ENCODE results near the gene SPON1. TPM values are rescaled to one million over a fixed set of nuclear protein-coding genes. Genes with fewer than 3 reads are reported as not detected.

Gene SPON1
- total RNA-seq, 1 experiment from 2014 or later = 46.9 TPM

- DNase-seq = no peak
- Histone ChIP-seq H3K9me3 (no peaks in the 10 kb centered on the region), H3K36me3 (ENCODE audit: control insufficient read depth, insufficient read depth, low read length) (no peaks in the 10 kb centered on the region), H3K27me3 (replicated peaks; ENCODE audit: control insufficient read depth, insufficient read depth, low read length) (no peaks in the 10 kb centered on the region), H3K4me3 (ENCODE audit: low read depth, low read length) (no peak overlapping the region), H3K4me1 (no peaks in the 10 kb centered on the region)
- Mint-ChIP-seq H3K36me3 (ENCODE audit: insufficient read depth, unreplicated experiment) (no peaks in the 10 kb centered on the region), H3K27me3 (ENCODE audit: insufficient read depth, unreplicated experiment) (no peaks in the 10 kb centered on the region), H3K9me3 (ENCODE audit: unreplicated experiment) (no peaks in the 10 kb centered on the region), H3K4me1 (ENCODE audit: low read depth, unreplicated experiment) (no peaks in the 10 kb centered on the region), H3K4me3 (ENCODE audit: unreplicated experiment) (no peak overlapping the region), H3K27ac (ENCODE audit: unreplicated experiment) (no peak overlapping the region)
- POLR2A ChIA-PET = no interaction called here
- CTCF ChIA-PET = no interaction called here
- BruUV-seq (replicated peaks) = no TSS peak
- TF ChIP-seq, protein P1, sequence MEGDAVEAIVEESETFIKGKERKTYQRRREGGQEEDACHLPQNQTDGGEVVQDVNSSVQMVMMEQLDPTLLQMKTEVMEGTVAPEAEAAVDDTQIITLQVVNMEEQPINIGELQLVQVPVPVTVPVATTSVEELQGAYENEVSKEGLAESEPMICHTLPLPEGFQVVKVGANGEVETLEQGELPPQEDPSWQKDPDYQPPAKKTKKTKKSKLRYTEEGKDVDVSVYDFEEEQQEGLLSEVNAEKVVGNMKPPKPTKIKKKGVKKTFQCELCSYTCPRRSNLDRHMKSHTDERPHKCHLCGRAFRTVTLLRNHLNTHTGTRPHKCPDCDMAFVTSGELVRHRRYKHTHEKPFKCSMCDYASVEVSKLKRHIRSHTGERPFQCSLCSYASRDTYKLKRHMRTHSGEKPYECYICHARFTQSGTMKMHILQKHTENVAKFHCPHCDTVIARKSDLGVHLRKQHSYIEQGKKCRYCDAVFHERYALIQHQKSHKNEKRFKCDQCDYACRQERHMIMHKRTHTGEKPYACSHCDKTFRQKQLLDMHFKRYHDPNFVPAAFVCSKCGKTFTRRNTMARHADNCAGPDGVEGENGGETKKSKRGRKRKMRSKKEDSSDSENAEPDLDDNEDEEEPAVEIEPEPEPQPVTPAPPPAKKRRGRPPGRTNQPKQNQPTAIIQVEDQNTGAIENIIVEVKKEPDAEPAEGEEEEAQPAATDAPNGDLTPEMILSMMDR (IDR thresholded peaks at IDR 0.05; ENCODE audit: insufficient read depth in 1 of 2, low read depth in 1 of 2, low read length in 1 of 2, severe bottlenecking in 1 of 2, unreplicated experiment in 1 of 2) = no peak
- intact Hi-C loops (cut with micrococcal nuclease; ENCODE audit: unreplicated experiment) = no loop called here
Observed at GRCh38 chr11:14094481-14095037, 132.0 kb downstream of the SPON1 start.

- DNase-seq = no peak
- Histone ChIP-seq H3K9me3 (no peaks in the 10 kb centered on the region), H3K4me1 (no peaks in the 10 kb centered on the region), H3K4me3 (ENCODE audit: low read depth, low read length) (no peak overlapping the region), H3K27me3 (replicated peaks; ENCODE audit: control insufficient read depth, insufficient read depth, low read length) (no peaks in the 10 kb centered on the region), H3K36me3 (ENCODE audit: control insufficient read depth, insufficient read depth, low read length) (no peaks in the 10 kb centered on the region)
- TF ChIP-seq, protein P1 (IDR thresholded peaks at IDR 0.05; ENCODE audit: insufficient read depth in 1 of 2, low read depth in 1 of 2, low read length in 1 of 2, severe bottlenecking in 1 of 2, unreplicated experiment in 1 of 2) = no peak
- CTCF ChIA-PET = no interaction called here
- BruUV-seq (replicated peaks) = no TSS peak
- POLR2A ChIA-PET = no interaction called here
- intact Hi-C loops (cut with micrococcal nuclease; ENCODE audit: unreplicated experiment) = no loop called here
- Mint-ChIP-seq H3K27ac (ENCODE audit: unreplicated experiment) (no peak overlapping the region), H3K9me3 (ENCODE audit: unreplicated experiment) (no peaks in the 10 kb centered on the region), H3K4me1 (ENCODE audit: low read depth, unreplicated experiment) (no peaks in the 10 kb centered on the region), H3K36me3 (ENCODE audit: insufficient read depth, unreplicated experiment) (no peaks in the 10 kb centered on the region), H3K4me3 (ENCODE audit: unreplicated experiment) (no peak overlapping the region), H3K27me3 (ENCODE audit: insufficient read depth, unreplicated experiment) (no peaks in the 10 kb centered on the region)
Observed at GRCh38 chr11:14095882-14096281, 133.4 kb downstream of the SPON1 start.

- no TSS peak for BruUV-seq (replicated peaks)
- Histone ChIP-seq H3K27me3 (replicated peaks; ENCODE audit: control insufficient read depth, insufficient read depth, low read length) (no peaks in the 10 kb centered on the region), H3K4me1 (no peaks in the 10 kb centered on the region), H3K4me3 (ENCODE audit: low read depth, low read length) (no peak overlapping the region), H3K36me3 (ENCODE audit: control insufficient read depth, insufficient read depth, low read length) (no peaks in the 10 kb centered on the region), H3K9me3 (no peaks in the 10 kb centered on the region)
- no peaks in the 10 kb centered on the region for H3K27me3 Mint-ChIP-seq (ENCODE audit: insufficient read depth, unreplicated experiment)
- intact Hi-C loops (cut with micrococcal nuclease; ENCODE audit: unreplicated experiment) = no loop called here
- no peaks in the 10 kb centered on the region for H3K9me3 Mint-ChIP-seq (ENCODE audit: unreplicated experiment)
- ChIA-PET POLR2A (no interaction called here), CTCF (no interaction called here)
- no peaks in the 10 kb centered on the region for H3K36me3 Mint-ChIP-seq (ENCODE audit: insufficient read depth, unreplicated experiment)
- no peak overlapping the region for H3K27ac Mint-ChIP-seq (ENCODE audit: unreplicated experiment)
- H3K4me3 Mint-ChIP-seq (ENCODE audit: unreplicated experiment) = no peak overlapping the region
- DNase-seq = no peak
- no peaks in the 10 kb centered on the region for H3K4me1 Mint-ChIP-seq (ENCODE audit: low read depth, unreplicated experiment)
- TF ChIP-seq, protein P1 (IDR thresholded peaks at IDR 0.05; ENCODE audit: insufficient read depth in 1 of 2, low read depth in 1 of 2, low read length in 1 of 2, severe bottlenecking in 1 of 2, unreplicated experiment in 1 of 2) = no peak
Observed at GRCh38 chr11:14096606-14097005, 134.1 kb downstream of the SPON1 start.
